IPS-15b (cell line): ENCODE data around the gene NCOA4.
"Not testable (repeated sequence)": the region's sequence is repeated elsewhere in the genome, so short reads cannot be mapped to it uniquely, and the experiment has no call there.

Source experiments
- H3K27me3 ChIP-seq: one replicate; pipeline ENCODE4 v1.6.1; 2013; ENCODE audit warnings: low read length; ENCODE audit not compliant: control insufficient read depth, insufficient read depth
- H3K36me3 ChIP-seq: one replicate; pipeline ENCODE4 v1.6.1; 2013; ENCODE audit warnings: low read length; ENCODE audit not compliant: control insufficient read depth, insufficient read depth
- H3K4me1 ChIP-seq: one replicate; pipeline ENCODE4 v1.6.1; 2013; ENCODE audit warnings: mild to moderate bottlenecking, low read length; ENCODE audit not compliant: control insufficient read depth, insufficient read depth
- H3K4me3 ChIP-seq: one replicate; pipeline ENCODE4 v1.5.1; 2013; ENCODE audit warnings: low read depth, low read length
- H3K9ac ChIP-seq: one replicate; pipeline ENCODE4 v1.6.1; 2013; ENCODE audit warnings: low read depth, mild to moderate bottlenecking, low read length
- H3K9me3 ChIP-seq: one replicate; pipeline ENCODE4 v1.6.1; 2013; ENCODE audit warnings: mild to moderate bottlenecking, low read length; ENCODE audit not compliant: control insufficient read depth, insufficient read depth

NCOA4 gene

DNA sequence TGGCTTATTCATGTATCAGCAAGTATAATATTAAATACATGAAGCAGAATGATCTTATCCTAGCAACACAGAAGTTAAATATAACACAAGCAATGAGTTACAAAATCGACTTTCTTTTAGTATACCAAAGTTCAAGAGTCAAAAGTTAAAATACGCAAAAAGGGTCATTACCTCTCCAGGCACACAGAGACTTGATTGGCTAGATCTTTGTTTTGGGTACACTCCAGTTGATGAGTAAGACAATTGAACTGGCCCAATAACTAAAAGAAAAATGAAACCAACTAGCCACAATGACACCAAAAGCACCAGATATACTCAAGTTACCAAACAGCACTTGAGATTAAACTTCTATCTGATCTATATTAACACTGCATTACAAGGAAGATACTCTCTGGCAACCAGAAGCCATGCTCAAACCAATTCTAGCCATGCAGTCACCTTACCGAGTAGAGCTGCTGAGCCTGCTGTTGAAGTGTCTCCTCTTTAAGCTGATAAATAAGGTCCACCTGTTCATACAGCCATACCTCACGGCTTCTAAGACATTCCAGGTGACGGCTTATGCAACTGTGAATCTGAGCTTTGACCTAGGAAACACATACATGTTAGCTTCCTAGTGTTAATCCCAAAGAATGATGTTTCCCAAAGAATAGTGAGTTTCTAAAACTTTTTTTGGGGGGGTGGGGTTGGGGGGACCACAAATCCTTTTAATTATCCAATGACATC lies 15.6 kb downstream of the NCOA4 start:
- peaks cover 2% of the 10 kb centered on the region for H3K4me1 ChIP-seq
- H3K27me3 ChIP-seq, result no peaks in the 10 kb centered on the region
- H3K36me3 ChIP-seq, result peaks cover 15% of the 10 kb centered on the region
- no peak overlapping the region for H3K9ac ChIP-seq
- no peaks in the 10 kb centered on the region for H3K9me3 ChIP-seq
- no peak overlapping the region for H3K4me3 ChIP-seq

DNA sequence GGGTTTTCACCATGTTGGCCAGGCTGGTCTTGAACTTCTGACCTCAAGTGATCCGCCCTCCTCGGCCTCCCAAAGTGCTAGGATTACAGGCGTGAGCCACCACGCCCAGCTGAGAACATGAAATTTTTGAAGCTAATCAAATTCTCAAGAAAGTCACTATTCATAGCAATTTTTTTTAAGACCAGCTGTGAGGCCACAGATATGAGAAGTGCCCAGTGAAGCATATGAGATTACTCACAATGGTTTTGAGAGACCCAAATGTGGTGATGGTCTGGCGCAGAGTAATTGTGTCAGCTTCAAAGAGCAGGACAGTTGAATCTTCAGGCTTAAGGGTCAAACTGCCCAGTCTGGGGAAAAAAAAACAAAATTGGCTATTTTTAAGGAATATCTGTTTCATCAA lies 16.2 kb downstream of the NCOA4 start:
- H3K9ac ChIP-seq, result no peak overlapping the region
- no peak overlapping the region for H3K4me3 ChIP-seq
- H3K4me1 ChIP-seq, result no peaks in the 10 kb centered on the region
- no peaks in the 10 kb centered on the region for H3K27me3 ChIP-seq
- no peaks in the 10 kb centered on the region for H3K9me3 ChIP-seq
- H3K36me3 ChIP-seq, result peaks cover 22% of the 10 kb centered on the region

- no peak overlapping the region for H3K9ac ChIP-seq
- no peak overlapping the region for H3K4me3 ChIP-seq
- H3K9me3 ChIP-seq, result no peaks in the 10 kb centered on the region
- H3K36me3 ChIP-seq, result peaks cover 36% of the 10 kb centered on the region
- H3K4me1 ChIP-seq, result no peaks in the 10 kb centered on the region
- no peaks in the 10 kb centered on the region for H3K27me3 ChIP-seq
Measured at GRCh38 chr10:46012746-46013145, 17.7 kb downstream of the NCOA4 start.

GRCh38 chr10:46006219-46006618 lies 24.2 kb downstream of the NCOA4 start:
- H3K4me1 ChIP-seq, result peaks cover under 1% of the 10 kb centered on the region
- no peak overlapping the region for H3K9ac ChIP-seq
- no peaks in the 10 kb centered on the region for H3K27me3 ChIP-seq
- peaks cover 44% of the 10 kb centered on the region for H3K36me3 ChIP-seq
- no peaks in the 10 kb centered on the region for H3K9me3 ChIP-seq
- no peak overlapping the region for H3K4me3 ChIP-seq

DNA sequence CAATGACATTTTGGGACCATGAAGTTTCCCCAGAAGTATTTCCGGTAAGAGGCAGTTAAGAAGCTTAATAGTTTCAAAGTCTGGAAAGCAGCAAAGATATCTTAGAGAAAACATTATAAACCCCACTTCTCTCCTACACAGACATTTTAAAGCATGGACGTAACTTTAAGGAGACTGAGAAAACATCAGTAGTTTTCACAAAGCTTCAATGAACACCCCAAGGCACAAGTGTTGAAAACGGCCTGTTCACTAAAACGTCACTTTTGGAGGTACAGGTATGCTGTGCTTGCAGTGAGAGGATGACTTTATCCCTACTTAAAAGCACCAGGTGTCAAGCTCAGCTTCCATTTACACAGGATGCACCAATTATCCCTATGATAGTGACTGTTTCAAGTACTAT lies 25.0 kb downstream of the NCOA4 start:
- Histone ChIP-seq H3K27me3 (no peaks in the 10 kb centered on the region), H3K4me3 (no peak overlapping the region), H3K9ac (no peak overlapping the region), H3K36me3 (peaks cover 39% of the 10 kb centered on the region), H3K4me1 (peaks cover 8% of the 10 kb centered on the region), H3K9me3 (no peaks in the 10 kb centered on the region)

DNA sequence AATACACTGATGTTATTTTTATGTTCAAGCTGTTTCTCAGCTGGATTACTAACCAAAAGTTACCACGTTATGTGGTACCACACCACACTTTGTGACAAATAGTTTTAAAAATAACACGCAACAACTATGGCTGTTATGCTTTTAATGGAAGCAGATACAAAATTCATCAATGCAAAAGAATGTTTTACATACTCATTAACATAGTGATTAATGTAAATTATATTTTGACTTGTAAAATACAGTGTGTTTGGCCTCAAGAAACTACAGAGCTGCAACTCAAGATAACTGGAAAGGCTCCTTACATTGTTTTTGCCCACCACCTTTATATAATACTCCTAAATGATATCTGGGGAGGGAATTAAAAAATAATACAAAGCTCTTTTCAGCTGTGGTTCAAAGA lies 25.5 kb downstream of the NCOA4 start:
- Histone ChIP-seq H3K9ac (no peak overlapping the region), H3K4me1 (peaks cover 10% of the 10 kb centered on the region), H3K27me3 (no peaks in the 10 kb centered on the region), H3K4me3 (no peak overlapping the region), H3K36me3 (peaks cover 39% of the 10 kb centered on the region), H3K9me3 (no peaks in the 10 kb centered on the region)

DNA sequence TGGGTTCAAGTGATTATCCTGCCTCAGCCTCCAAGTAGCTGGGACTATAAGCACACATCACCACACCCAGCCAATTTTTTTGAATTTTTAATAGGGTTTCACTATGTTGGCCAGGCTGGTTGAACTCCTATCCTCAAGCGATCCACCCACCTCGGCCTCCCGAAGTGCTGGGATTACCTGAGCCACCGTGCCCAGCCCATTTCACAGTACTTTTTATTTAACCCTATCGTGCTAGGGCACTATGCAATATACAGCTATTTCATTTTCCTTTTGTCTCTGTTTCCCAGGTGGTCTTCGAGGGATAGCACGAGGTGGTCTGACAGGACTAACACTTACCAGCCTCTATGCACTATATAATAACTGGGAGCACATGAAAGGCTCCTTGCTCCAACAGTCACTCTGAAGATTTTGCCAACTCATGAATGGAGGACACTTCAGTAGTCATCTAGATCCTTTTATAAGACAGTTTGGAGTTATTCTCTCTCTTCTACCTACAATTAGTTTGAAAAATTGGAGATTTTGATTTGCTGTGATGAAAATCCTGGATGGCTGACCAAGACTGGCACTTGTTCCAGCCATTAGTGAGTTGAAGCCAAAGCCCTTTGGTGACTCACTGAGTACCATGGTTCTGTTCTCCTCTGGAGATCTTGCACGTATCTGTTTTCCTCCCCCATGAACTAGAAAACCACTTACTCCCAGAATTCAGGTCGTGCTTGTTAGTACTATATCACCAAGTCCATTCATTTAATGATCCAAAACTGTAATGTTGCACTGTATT lies 27.3 kb downstream of the NCOA4 start:
- H3K4me1 ChIP-seq, result peaks cover 17% of the 10 kb centered on the region
- no peaks in the 10 kb centered on the region for H3K27me3 ChIP-seq
- peaks cover 23% of the 10 kb centered on the region for H3K36me3 ChIP-seq
- H3K9me3 ChIP-seq, result no peaks in the 10 kb centered on the region
- no peak overlapping the region for H3K9ac ChIP-seq
- no peak overlapping the region for H3K4me3 ChIP-seq

GRCh38 chr10:46002189-46002687 lies 28.2 kb downstream of the NCOA4 start:
- peaks cover 24% of the 10 kb centered on the region for H3K4me1 ChIP-seq
- H3K9me3 ChIP-seq, H3K27me3 ChIP-seq, H3K9ac ChIP-seq, H3K4me3 ChIP-seq: not testable (repeated sequence)
- H3K36me3 ChIP-seq, result peaks cover 17% of the 10 kb centered on the region

- Histone ChIP-seq H3K4me3 (no peak overlapping the region), H3K27me3 (no peaks in the 10 kb centered on the region), H3K9ac (no peak overlapping the region), H3K9me3 (no peaks in the 10 kb centered on the region), H3K36me3 (peaks cover 17% of the 10 kb centered on the region), H3K4me1 (peaks cover 24% of the 10 kb centered on the region)
Measured at GRCh38 chr10:46001187-46001756, 29.2 kb downstream of the NCOA4 start.

- H3K4me1 ChIP-seq, result peaks cover 24% of the 10 kb centered on the region
Measured at GRCh38 chr10:46000538-46000937, 29.9 kb downstream of the NCOA4 start.

DNA sequence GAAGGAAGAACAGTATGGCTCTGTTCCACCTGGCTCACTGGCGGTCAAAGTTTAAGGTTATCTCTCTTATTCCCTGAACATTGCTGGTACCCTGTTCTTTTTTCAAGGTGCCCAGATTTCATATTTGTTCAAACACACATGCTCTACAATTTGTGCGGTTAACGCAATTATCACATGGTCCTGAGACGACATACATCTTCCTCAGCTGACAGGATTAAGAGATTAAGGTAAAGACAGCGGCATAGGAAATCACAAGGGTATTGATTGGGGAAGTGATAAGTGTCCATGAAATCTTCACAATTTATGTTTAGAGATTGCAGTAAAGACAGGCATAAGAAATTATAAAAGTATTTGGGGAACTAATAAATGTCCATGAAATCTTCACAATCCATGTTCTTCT lies 30.5 kb downstream of the NCOA4 start:
- H3K4me1 ChIP-seq, result peaks cover 24% of the 10 kb centered on the region
- H3K36me3 ChIP-seq, result peaks cover 14% of the 10 kb centered on the region
- H3K27me3 ChIP-seq, result not testable (repeated sequence)

More at GRCh38 chr10:46000538-46000937, 29.9 kb downstream of the NCOA4 start:
- Histone ChIP-seq H3K9ac (no peak overlapping the region), H3K9me3 (no peaks in the 10 kb centered on the region), H3K4me3 (no peak overlapping the region), H3K27me3 (no peaks in the 10 kb centered on the region), H3K36me3 (peaks cover 15% of the 10 kb centered on the region)

More for the DNA sequence above, 30.5 kb downstream of the NCOA4 start:
- not testable (repeated sequence) for H3K4me3 ChIP-seq, H3K9me3 ChIP-seq, H3K9ac ChIP-seq
